Endothelial cell of umbilical vein (primary cell): ENCODE results near the gene AKAP12. TPM values are rescaled to one million over a fixed set of nuclear protein-coding genes. Genes with fewer than 3 reads are reported as not detected.

ENCODE experiments used
- BruUV-seq: library from RNA; stranded (reverse); fragments of 400-500 nt; replicated peaks from 2 replicates; lab custom pipeline; 2021; lab: Mats Ljungman, UMichigan
- CTCF ChIA-PET: fragments of 300-600, 350-600 bp; sonication (Branson Sonifier 250); formaldehyde crosslinking; loops from one replicate; lab custom pipeline; 2021; ENCODE audit warnings: antibody characterized with exemption, inconsistent platforms; lab: Charles Lee
- POLR2A ChIA-PET: fragments of 300-600, 350-600 bp; sonication (Branson Sonifier 250); formaldehyde crosslinking; loops from one replicate; lab custom pipeline; 2021; ENCODE audit warnings: antibody characterized with exemption, inconsistent platforms; lab: Charles Lee
- DNase-seq: peaks from one replicate; pipeline ENCODE4 v3.0.0-alpha.2; 2011; ENCODE audit warnings: low read depth, low spot score
- FAIRE-seq: peaks from 2 replicates; lab custom pipeline; 2011; peaks lifted over from hg19 to GRCh38; lab: Jason Lieb, UNC
- H2AFZ ChIP-seq: 2 replicates; pipeline ENCODE4 v1.6.0; 2012; ENCODE audit warnings: low read depth, low read length, control low read depth, inconsistent platforms
- H3K27ac ChIP-seq: 2 replicates; pipeline ENCODE4 v1.5.1; 2011; ENCODE audit warnings: low read depth, mild to moderate bottlenecking, control low read depth, low read length, moderate library complexity; ENCODE audit not compliant: insufficient read depth
- H3K27me3 ChIP-seq, 2 experiments: 2 replicates each; pipeline versions ENCODE4 v1.6.0 to v1.6.1; 2011; ENCODE audit warnings: low read length in 2 of 2, mixed read lengths in 1 of 2; ENCODE audit not compliant: control insufficient read depth in 2 of 2, insufficient read depth in 2 of 2
- H3K36me3 ChIP-seq, 2 experiments: 2 replicates in 1 of 2; 3 replicates in 1 of 2; pipeline ENCODE4 v1.5.1; 2011; ENCODE audit warnings: low read length in 2 of 2, mild to moderate bottlenecking in 1 of 2, moderate library complexity in 1 of 2; ENCODE audit not compliant: control insufficient read depth in 2 of 2, insufficient read depth in 2 of 2; ENCODE audit errors: extremely low read depth in 1 of 2
- H3K4me1 ChIP-seq: 3 replicates; pipeline ENCODE4 v1.5.1; 2011; ENCODE audit warnings: mild to moderate bottlenecking, low read length; ENCODE audit not compliant: control insufficient read depth, insufficient read depth; ENCODE audit errors: extremely low read depth
- H3K4me2 ChIP-seq: 2 replicates; pipeline ENCODE4 v1.6.1; 2011; ENCODE audit warnings: low read length, control low read depth, mixed read lengths; ENCODE audit not compliant: insufficient read depth
- H3K4me3 ChIP-seq, 3 experiments: fragments of 200-600 bp in 1 of 3; sonication (generic), shearing (Covaris generic) in 1 of 3; replicated peaks in 1 of 3; 2 replicates each; pipeline ENCODE4 v1.5.1; 2011 to 2016; ENCODE audit warnings: control low read depth in 3 of 3, low read length in 3 of 3, mild to moderate bottlenecking in 2 of 3, inconsistent platforms in 1 of 3, low read depth in 1 of 3, moderate library complexity in 1 of 3; ENCODE audit not compliant: insufficient read depth in 1 of 3
- H3K79me2 ChIP-seq: 2 replicates; pipeline ENCODE4 v1.6.0; 2012; ENCODE audit warnings: low read length, inconsistent platforms; ENCODE audit not compliant: control insufficient read depth, insufficient read depth
- H3K9ac ChIP-seq: replicated peaks from 2 replicates; pipeline ENCODE3; 2011; ENCODE audit warnings: low read length, control low read depth; ENCODE audit not compliant: insufficient read depth; ENCODE audit errors: extremely low read depth
- H3K9me1 ChIP-seq: replicated peaks from 3 replicates; pipeline ENCODE4 v1.6.0; 2011; ENCODE audit warnings: mild to moderate bottlenecking, low read length; ENCODE audit not compliant: control insufficient read depth, insufficient read depth; ENCODE audit errors: extremely low read depth
- H3K9me3 ChIP-seq: replicated peaks from 2 replicates; pipeline ENCODE4 v1.5.1; 2012; ENCODE audit warnings: low read length, inconsistent platforms; ENCODE audit not compliant: control insufficient read depth, insufficient read depth
- H4K20me1 ChIP-seq: replicated peaks from 2 replicates; pipeline ENCODE3; 2011; ENCODE audit warnings: mild to moderate bottlenecking, low read length; ENCODE audit not compliant: control insufficient read depth, insufficient read depth; ENCODE audit errors: extremely low read depth
- EZH2 ChIP-seq: IDR thresholded peaks from 2 replicates; pipeline ENCODE4 v1.6.1; 2012; ENCODE audit warnings: borderline replicate concordance, low read depth, mild to moderate bottlenecking, moderate library complexity, low read length, inconsistent platforms; ENCODE audit not compliant: severe bottlenecking
- FOS ChIP-seq: IDR thresholded peaks from 2 replicates; pipeline ENCODE4 v1.6.1; 2011; ENCODE audit warnings: mild to moderate bottlenecking, low read length, moderate library complexity, borderline replicate concordance; ENCODE audit not compliant: insufficient read depth
- GATA2 ChIP-seq: IDR thresholded peaks from 2 replicates; pipeline ENCODE4 v1.7.0; 2011; ENCODE audit warnings: low read depth, mild to moderate bottlenecking, moderate library complexity, mixed read lengths, low read length; ENCODE audit not compliant: insufficient read length, insufficient read depth
- JUN ChIP-seq: IDR thresholded peaks from 2 replicates; pipeline ENCODE4 v1.6.1; 2011; ENCODE audit warnings: borderline replicate concordance, low read depth; ENCODE audit not compliant: insufficient read length, insufficient read depth
- MYC ChIP-seq: IDR thresholded peaks from one replicate; pipeline ENCODE4 v1.6.1; 2011; ENCODE audit warnings: mild to moderate bottlenecking, low read depth, low read length
- POLR2A ChIP-seq: IDR thresholded peaks from 2 replicates; pipeline ENCODE4 v1.6.1; 2012; ENCODE audit warnings: low read depth, mild to moderate bottlenecking, control low read depth, low read length
- POLR2AphosphoS5 ChIP-seq: IDR thresholded peaks from 2 replicates; pipeline ENCODE4 v1.6.1; 2012; ENCODE audit warnings: low read depth, mild to moderate bottlenecking, control low read depth, low read length, moderate library complexity; ENCODE audit not compliant: insufficient read depth
- dilution Hi-C: fragments of 300-500 bp; cut with MboI; formaldehyde crosslinking; loops from one replicate; pipeline ENCODE4 v1.15.0; 2019; ENCODE audit warnings: low sequenced_read_pairs; ENCODE audit not compliant: extremely low pct_ligation_motif_present
- intact Hi-C: fragments of 100-400 bp; cut with micrococcal nuclease; formaldehyde crosslinking; loops from one replicate; pipeline ENCODE4 v1.10.0; 2022
- polyA plus RNA-seq, 4 experiments: library from polyadenylated mRNA; depleted of rRNA in 3 of 4; stranded (reverse) in 3 of 4; unstranded in 1 of 4; fragments of >200 nt; gene quantifications; 2 replicates each; pipeline versions ENCODE4 v1.2.1 to v1.2.3, GENCODE V29; 2011 to 2012; ENCODE audit warnings: missing spikeins in 1 of 4
- total RNA-seq: library from RNA; stranded (reverse); gene quantifications from 2 replicates; pipeline ENCODE4 v1.2.3, GENCODE V29; 2021
- TF ChIP-seq, protein P1 (sequence below), 2 donors: IDR thresholded peaks; 1 replicate in 1 of 2; 2 replicates in 1 of 2; pipeline ENCODE4 v1.5.1; 2011; ENCODE audit warnings: low read length in 2 of 2, mild to moderate bottlenecking in 2 of 2, moderate library complexity in 2 of 2, control low read depth in 1 of 2, inconsistent platforms in 1 of 2, low read depth in 1 of 2; ENCODE audit not compliant: insufficient read depth in 1 of 2; ENCODE audit errors: extremely low read depth in 1 of 2
- TF ChIP-seq, protein P2 (sequence below): IDR thresholded peaks from 2 replicates; pipeline ENCODE4 v1.6.1; 2011; ENCODE audit not compliant: insufficient read depth, insufficient read length

The AKAP12 gene
- total and polyA plus RNA-seq, 2 donors (not counting 3 experiments of a cell fraction or from before 2014, with no cell fraction given) = 46.9 to 340 TPM

DNA sequence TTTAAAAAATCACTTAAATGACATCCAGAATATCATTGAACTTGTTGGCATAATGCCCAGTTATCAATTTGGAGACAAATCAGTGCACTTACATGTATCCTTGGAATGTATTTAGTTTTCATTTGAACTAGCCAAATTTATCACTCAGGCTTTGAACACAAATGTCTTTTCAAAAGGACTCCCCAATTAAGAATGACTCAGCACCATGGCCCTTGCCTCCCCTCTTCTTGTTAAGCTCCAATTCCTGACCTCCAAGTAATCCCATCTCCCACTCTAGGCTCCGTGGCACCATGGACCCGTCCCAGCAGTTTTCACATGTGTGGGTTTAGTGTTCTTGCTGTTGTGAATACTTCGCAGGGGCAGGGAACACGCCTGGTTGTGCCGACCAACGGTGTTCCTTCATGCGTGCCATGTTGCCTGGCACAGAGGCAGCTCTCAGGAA, 2.7 kb downstream of the AKAP12 start:
- CTCF ChIA-PET = interaction anchor here (3.0 kb wide), 1 partner anchor 83 kb away, joined by 50 read pairs; no protein-coding TSS in a partner anchor

More for the DNA sequence above, 2.7 kb downstream of the AKAP12 start:
- no peaks in the 10 kb centered on the region for H3K9me3 ChIP-seq
- no peaks in the 10 kb centered on the region for H4K20me1 ChIP-seq
- no peaks in the 10 kb centered on the region for H3K9me1 ChIP-seq
- DNase-seq = no peak
- no peaks in the 10 kb centered on the region for H3K27me3 ChIP-seq
- dilution Hi-C loops (no loop called here), intact Hi-C loops (no loop called here)
- H3K4me1 ChIP-seq = peaks cover 30% of the 10 kb centered on the region
- no peak overlapping the region for H2AFZ ChIP-seq
- peak overlapping the region; percentile 85 for H3K4me2 ChIP-seq
- peak overlapping the region in 1 of 3 experiments; percentile 91 for H3K4me3 ChIP-seq
- BruUV-seq = no TSS peak
- H3K9ac ChIP-seq = peak overlapping the region; percentile 98
- H3K36me3 ChIP-seq = no peaks in the 10 kb centered on the region
- TF ChIP-seq POLR2AphosphoS5 (no peak), GATA2 (no peak), POLR2A (no peak), EZH2 (no peak), FOS (no peak), JUN (no peak), MYC (no peak)
- TF ChIP-seq, protein P1, sequence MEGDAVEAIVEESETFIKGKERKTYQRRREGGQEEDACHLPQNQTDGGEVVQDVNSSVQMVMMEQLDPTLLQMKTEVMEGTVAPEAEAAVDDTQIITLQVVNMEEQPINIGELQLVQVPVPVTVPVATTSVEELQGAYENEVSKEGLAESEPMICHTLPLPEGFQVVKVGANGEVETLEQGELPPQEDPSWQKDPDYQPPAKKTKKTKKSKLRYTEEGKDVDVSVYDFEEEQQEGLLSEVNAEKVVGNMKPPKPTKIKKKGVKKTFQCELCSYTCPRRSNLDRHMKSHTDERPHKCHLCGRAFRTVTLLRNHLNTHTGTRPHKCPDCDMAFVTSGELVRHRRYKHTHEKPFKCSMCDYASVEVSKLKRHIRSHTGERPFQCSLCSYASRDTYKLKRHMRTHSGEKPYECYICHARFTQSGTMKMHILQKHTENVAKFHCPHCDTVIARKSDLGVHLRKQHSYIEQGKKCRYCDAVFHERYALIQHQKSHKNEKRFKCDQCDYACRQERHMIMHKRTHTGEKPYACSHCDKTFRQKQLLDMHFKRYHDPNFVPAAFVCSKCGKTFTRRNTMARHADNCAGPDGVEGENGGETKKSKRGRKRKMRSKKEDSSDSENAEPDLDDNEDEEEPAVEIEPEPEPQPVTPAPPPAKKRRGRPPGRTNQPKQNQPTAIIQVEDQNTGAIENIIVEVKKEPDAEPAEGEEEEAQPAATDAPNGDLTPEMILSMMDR (IDR thresholded peaks at IDR 0.05; ENCODE audit: extremely low read depth in 1 of 2, insufficient read depth in 1 of 2, low read depth in 1 of 2, low read length in 2 of 2) = no peak
- TF ChIP-seq, protein P2, sequence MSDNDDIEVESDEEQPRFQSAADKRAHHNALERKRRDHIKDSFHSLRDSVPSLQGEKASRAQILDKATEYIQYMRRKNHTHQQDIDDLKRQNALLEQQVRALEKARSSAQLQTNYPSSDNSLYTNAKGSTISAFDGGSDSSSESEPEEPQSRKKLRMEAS = no peak
- POLR2A ChIA-PET = no interaction called here
- FAIRE-seq = peak; percentile 59
- peak overlapping the region; percentile 3 for H3K27ac ChIP-seq
- H3K79me2 ChIP-seq = peaks cover 63% of the 10 kb centered on the region
